Subcutaneous adipose tissue (tissue), 4 donors: ENCODE measurements around the gene CUBN. TPM values are rescaled to one million over a fixed set of nuclear protein-coding genes. Genes with fewer than 3 reads are reported as not detected.

Experiments
- CTCF ChIP-seq: fragments of 450-650 bp; IDR thresholded peaks from one replicate; pipeline ENCODE4 v1.5.1; 2016; ENCODE audit warnings: low read depth, mild to moderate bottlenecking, control low read depth, antibody characterized with exemption, moderate library complexity
- total RNA-seq, 4 donors: library from RNA; depleted of rRNA; stranded (reverse); fragments of >200 nt; gene quantifications; one replicate each; pipeline ENCODE4 v1.1.0, GENCODE V29; 2016

Gene CUBN
- total RNA-seq, 4 donors from 2014 or later = 1.9 to 6.6 (median 4.8) TPM

- TF ChIP-seq CTCF = no peak
Measured at GRCh38 chr10:17128261-17128660, 1.4 kb downstream of the CUBN start.

GRCh38 chr10:17126327-17126726, 3.3 kb downstream of the CUBN start:
- TF ChIP-seq CTCF = no peak

GRCh38 chr10:17125206-17125893, 4.3 kb downstream of the CUBN start:
- TF ChIP-seq CTCF = no peak

GRCh38 chr10:17123961-17124360, 5.7 kb downstream of the CUBN start:
- TF ChIP-seq CTCF = no peak

- no peak for TF ChIP-seq CTCF
Measured at GRCh38 chr10:17122726-17123661, 6.6 kb downstream of the CUBN start.

- no peak for TF ChIP-seq CTCF
Measured at GRCh38 chr10:17122052-17122451, 7.6 kb downstream of the CUBN start.

- no peak for TF ChIP-seq CTCF
Measured at GRCh38 chr10:17120694-17121093, 8.9 kb downstream of the CUBN start.
